ENCODE data around the gene SCN4B. TPM values are rescaled to one million over a fixed set of nuclear protein-coding genes. Genes with fewer than 3 reads are reported as not detected.

SCN4B gene
- total and polyA plus RNA-seq, 7 experiments from 2014 or later: 0.19 TPM; not detected in 6

GRCh38 chr11:118164885-118165284 lies 12.3 kb upstream of the SCN4B start:
- H3K27ac ChIP-seq (ENCODE audit: low read depth, low read length): no peak overlapping the region
- Mint-ChIP-seq H3K4me3 (no peak overlapping the region), H3K36me3 (no peaks in the 10 kb centered on the region), H3K4me1 (no peaks in the 10 kb centered on the region), H3K27ac (no peak overlapping the region), H3K27me3 (peaks cover 0 to 32% (median 5%) of the 10 kb centered on the region in 5 donors), H3K9me3 (peaks cover 0 to 3% (median 0%) of the 10 kb centered on the region in 11 donors)
- no peak overlapping the region for H3K4me3 ChIP-seq (ENCODE audit: low read length)
- no peaks in the 10 kb centered on the region for H3K4me1 ChIP-seq (ENCODE audit: control insufficient read depth in 2 of 2, insufficient read depth in 2 of 2, low read length in 2 of 2)
- H3K27me3 ChIP-seq (ENCODE audit: control insufficient read depth in 2 of 2, insufficient read depth in 2 of 2, low read length in 2 of 2): no peaks in the 10 kb centered on the region
- DNase-seq (no peak), ATAC-seq (no peak)
- CTCF ChIA-PET: interaction anchor here (0.6 kb wide), 1 partner anchor 34 kb away, joined by 3 read pairs; no protein-coding TSS in a partner anchor
- intact Hi-C loops (cut with micrococcal nuclease): no loop called here
- POLR2A ChIA-PET: no interaction called here
- H3K36me3 ChIP-seq (ENCODE audit: control insufficient read depth in 2 of 3, insufficient read depth in 3 of 3, low read length in 3 of 3): no peaks in the 10 kb centered on the region
- H3K9me3 ChIP-seq (ENCODE audit: control insufficient read depth in 2 of 3, low read length in 3 of 3): no peaks in the 10 kb centered on the region

GRCh38 chr11:118163494-118163893 lies 10.9 kb upstream of the SCN4B start:
- Histone ChIP-seq H3K4me1 (ENCODE audit: control insufficient read depth in 2 of 2, insufficient read depth in 2 of 2, low read length in 2 of 2) (no peaks in the 10 kb centered on the region), H3K27me3 (ENCODE audit: control insufficient read depth in 2 of 2, insufficient read depth in 2 of 2, low read length in 2 of 2) (no peaks in the 10 kb centered on the region), H3K4me3 (ENCODE audit: low read length) (no peak overlapping the region), H3K36me3 (ENCODE audit: control insufficient read depth in 2 of 3, insufficient read depth in 3 of 3, low read length in 3 of 3) (no peaks in the 10 kb centered on the region), H3K9me3 (ENCODE audit: control insufficient read depth in 2 of 3, low read length in 3 of 3) (no peaks in the 10 kb centered on the region), H3K27ac (ENCODE audit: low read depth, low read length) (no peak overlapping the region)
- Mint-ChIP-seq H3K9me3 (peaks cover 0 to 3% (median 0%) of the 10 kb centered on the region in 11 donors), H3K4me1 (no peaks in the 10 kb centered on the region), H3K27me3 (peaks cover 4 to 37% (median 18%) of the 10 kb centered on the region in 5 donors), H3K4me3 (no peak overlapping the region), H3K27ac (no peak overlapping the region), H3K36me3 (no peaks in the 10 kb centered on the region)
- ATAC-seq (no peak), DNase-seq (no peak)
- ChIA-PET POLR2A (no interaction called here), CTCF (no interaction called here)
- intact Hi-C loops (cut with micrococcal nuclease): no loop called here

- Mint-ChIP-seq H3K9me3 (peaks cover 0 to 3% (median 0%) of the 10 kb centered on the region in 11 donors), H3K36me3 (no peaks in the 10 kb centered on the region), H3K4me3 (no peak overlapping the region), H3K27ac (no peak overlapping the region), H3K27me3 (peaks cover 9 to 43% (median 24%) of the 10 kb centered on the region in 5 donors), H3K4me1 (peaks cover 0 to under 1% (median 0%) of the 10 kb centered on the region in 7 donors)
- ATAC-seq: no peak
- H3K27me3 ChIP-seq (ENCODE audit: control insufficient read depth in 2 of 2, insufficient read depth in 2 of 2, low read length in 2 of 2): no peaks in the 10 kb centered on the region
- intact Hi-C loops (cut with micrococcal nuclease): no loop called here
- no peaks in the 10 kb centered on the region for H3K9me3 ChIP-seq (ENCODE audit: control insufficient read depth in 2 of 3, low read length in 3 of 3)
- POLR2A ChIA-PET: no interaction called here
- H3K36me3 ChIP-seq (ENCODE audit: control insufficient read depth in 2 of 3, insufficient read depth in 3 of 3, low read length in 3 of 3): no peaks in the 10 kb centered on the region
- H3K4me3 ChIP-seq (ENCODE audit: low read length): no peak overlapping the region
- CTCF ChIA-PET: no interaction called here
- no peak for DNase-seq
- no peak overlapping the region for H3K27ac ChIP-seq (ENCODE audit: low read depth, low read length)
- H3K4me1 ChIP-seq (ENCODE audit: control insufficient read depth in 2 of 2, insufficient read depth in 2 of 2, low read length in 2 of 2): no peaks in the 10 kb centered on the region
Observed at GRCh38 chr11:118162846-118163245, 10.2 kb upstream of the SCN4B start.

- H3K9me3 ChIP-seq (ENCODE audit: control insufficient read depth in 2 of 3, low read length in 3 of 3): no peaks in the 10 kb centered on the region
Observed at GRCh38 chr11:118161786-118162185, 9.2 kb upstream of the SCN4B start.

GRCh38 chr11:118157186-118157895 lies 4.7 kb upstream of the SCN4B start:
- DNase-seq (no peak), ATAC-seq (no peak)
- Histone ChIP-seq H3K36me3 (ENCODE audit: control insufficient read depth in 2 of 3, insufficient read depth in 3 of 3, low read length in 3 of 3) (no peaks in the 10 kb centered on the region), H3K4me1 (ENCODE audit: control insufficient read depth in 2 of 2, insufficient read depth in 2 of 2, low read length in 2 of 2) (peaks cover 0 to 3% of the 10 kb centered on the region in 2 donors), H3K9me3 (ENCODE audit: control insufficient read depth in 2 of 3, low read length in 3 of 3) (no peaks in the 10 kb centered on the region), H3K27ac (ENCODE audit: low read depth, low read length) (no peak overlapping the region), H3K4me3 (ENCODE audit: low read length) (no peak overlapping the region), H3K27me3 (ENCODE audit: control insufficient read depth in 2 of 2, insufficient read depth in 2 of 2, low read length in 2 of 2) (peaks cover 6 to 8% of the 10 kb centered on the region in 2 donors)
- Mint-ChIP-seq H3K9me3 (no peaks in the 10 kb centered on the region), H3K4me3 (no peak overlapping the region), H3K27ac (no peak overlapping the region), H3K27me3 (peaks cover 52 to 77% (median 62%) of the 10 kb centered on the region in 5 donors), H3K36me3 (no peaks in the 10 kb centered on the region), H3K4me1 (peaks cover 6 to 18% (median 12%) of the 10 kb centered on the region in 7 donors)
- POLR2A ChIA-PET: no interaction called here
- intact Hi-C loops (cut with micrococcal nuclease): no loop called here
- CTCF ChIA-PET: interaction anchor here (1.4 to 3.5 kb wide), 2 partner anchors 13 to 14 kb away, joined by 8 to 13 read pairs; no protein-coding TSS in a partner anchor

More at GRCh38 chr11:118161786-118162185, 9.2 kb upstream of the SCN4B start:
- Histone ChIP-seq H3K4me3 (ENCODE audit: low read length) (no peak overlapping the region), H3K27me3 (ENCODE audit: control insufficient read depth in 2 of 2, insufficient read depth in 2 of 2, low read length in 2 of 2) (peaks cover 0 to 6% of the 10 kb centered on the region in 2 donors), H3K36me3 (ENCODE audit: control insufficient read depth in 2 of 3, insufficient read depth in 3 of 3, low read length in 3 of 3) (no peaks in the 10 kb centered on the region), H3K4me1 (ENCODE audit: control insufficient read depth in 2 of 2, insufficient read depth in 2 of 2, low read length in 2 of 2) (no peaks in the 10 kb centered on the region), H3K27ac (ENCODE audit: low read depth, low read length) (no peak overlapping the region)
- Mint-ChIP-seq H3K9me3 (peaks cover 0 to 3% (median 0%) of the 10 kb centered on the region in 11 donors), H3K27me3 (peaks cover 20 to 44% (median 33%) of the 10 kb centered on the region in 5 donors), H3K4me3 (no peak overlapping the region), H3K27ac (no peak overlapping the region), H3K4me1 (peaks cover 0 to 8% (median 5%) of the 10 kb centered on the region in 7 donors), H3K36me3 (no peaks in the 10 kb centered on the region)
- ATAC-seq: no peak
- intact Hi-C loops (cut with micrococcal nuclease): no loop called here
- no peak for DNase-seq
- ChIA-PET CTCF (no interaction called here), POLR2A (no interaction called here)

GRCh38 chr11:118156531-118157185 lies 4.0 kb upstream of the SCN4B start:
- ChIA-PET CTCF (interaction anchor here (1.4 to 3.5 kb wide), 2 partner anchors 12 to 15 kb away, joined by 8 to 13 read pairs; no protein-coding TSS in a partner anchor), POLR2A (interaction anchor here (0.5 to 0.7 kb wide), 2 partner anchors 18 to 229 kb away, joined by 3 read pairs; no protein-coding TSS in a partner anchor)
- H3K4me1 ChIP-seq (ENCODE audit: control insufficient read depth in 2 of 2, insufficient read depth in 2 of 2, low read length in 2 of 2): peaks cover 0 to 3% of the 10 kb centered on the region in 2 donors
- H3K4me3 ChIP-seq (ENCODE audit: low read length): no peak overlapping the region
- peaks cover 6 to 11% of the 10 kb centered on the region in 2 donors for H3K27me3 ChIP-seq (ENCODE audit: control insufficient read depth in 2 of 2, insufficient read depth in 2 of 2, low read length in 2 of 2)
- Mint-ChIP-seq H3K4me3 (no peak overlapping the region), H3K27ac (no peak overlapping the region), H3K36me3 (no peaks in the 10 kb centered on the region), H3K27me3 (peaks cover 54 to 82% (median 62%) of the 10 kb centered on the region in 5 donors), H3K9me3 (no peaks in the 10 kb centered on the region), H3K4me1 (peaks cover 6 to 18% (median 12%) of the 10 kb centered on the region in 7 donors)
- intact Hi-C loops (cut with micrococcal nuclease): no loop called here
- H3K36me3 ChIP-seq (ENCODE audit: control insufficient read depth in 2 of 3, insufficient read depth in 3 of 3, low read length in 3 of 3): no peaks in the 10 kb centered on the region
- peak; percentile 69 for ATAC-seq
- no peak overlapping the region for H3K27ac ChIP-seq (ENCODE audit: low read depth, low read length)
- no peaks in the 10 kb centered on the region for H3K9me3 ChIP-seq (ENCODE audit: control insufficient read depth in 2 of 3, low read length in 3 of 3)
- peak in 1 of 9 donors; percentile 28 for DNase-seq
